HG02678 (cell line): Measurements from ENCODE around the gene TLK2.
"Not testable (repeated sequence)": the region's sequence is repeated elsewhere in the genome, so short reads cannot be mapped to it uniquely, and the experiment has no call there.

Experiments used
- ATAC-seq: cut with Tn5 transposase; IDR thresholded peaks from one replicate; pipeline ENCODE4 v1.9.1; 2021; ENCODE audit warnings: mild to moderate bottlenecking, moderate library complexity; ENCODE audit not compliant: unreplicated experiment

TLK2 gene

GRCh38 chr17:62482553-62482952 is 3.9 kb downstream of the TLK2 start:
- ATAC-seq: not testable (repeated sequence)

GRCh38 chr17:62490990-62491389 is 12.4 kb downstream of the TLK2 start:
- not testable (repeated sequence) for ATAC-seq

- not testable (repeated sequence) for ATAC-seq
These were observed 14.5 kb downstream of the TLK2 start for GRCh38 chr17:62493049-62493655.

- ATAC-seq: not testable (repeated sequence)
These were observed 15.4 kb downstream of the TLK2 start for GRCh38 chr17:62494073-62494472.

GRCh38 chr17:62496344-62496743 is 17.7 kb downstream of the TLK2 start:
- not testable (repeated sequence) for ATAC-seq

DNA sequence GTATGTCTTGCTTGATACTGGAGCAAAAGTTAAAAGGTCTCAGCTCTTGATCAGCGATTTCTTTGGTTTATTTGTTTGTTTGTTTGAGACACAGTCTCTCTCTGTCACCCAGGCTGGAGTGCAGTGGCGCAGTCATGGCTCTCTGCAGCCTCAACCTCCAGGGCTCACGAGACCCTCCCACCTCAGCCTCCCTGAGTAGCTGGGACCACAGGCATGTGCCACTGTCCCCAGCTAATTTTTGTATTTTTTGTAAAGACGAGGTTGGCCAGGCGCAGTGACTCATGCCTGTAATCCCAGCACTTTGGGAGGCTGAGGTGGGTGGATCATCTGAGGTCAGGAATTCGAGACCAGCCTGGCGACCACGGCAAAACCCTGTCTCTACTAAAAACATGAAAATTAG is 20.2 kb downstream of the TLK2 start:
- not testable (repeated sequence) for ATAC-seq

GRCh38 chr17:62500463-62500862 is 21.8 kb downstream of the TLK2 start:
- not testable (repeated sequence) for ATAC-seq

GRCh38 chr17:62504857-62505256 is 26.2 kb downstream of the TLK2 start:
- ATAC-seq: not testable (repeated sequence)

GRCh38 chr17:62507191-62507836 is 28.7 kb downstream of the TLK2 start:
- ATAC-seq: peak; percentile 61

DNA sequence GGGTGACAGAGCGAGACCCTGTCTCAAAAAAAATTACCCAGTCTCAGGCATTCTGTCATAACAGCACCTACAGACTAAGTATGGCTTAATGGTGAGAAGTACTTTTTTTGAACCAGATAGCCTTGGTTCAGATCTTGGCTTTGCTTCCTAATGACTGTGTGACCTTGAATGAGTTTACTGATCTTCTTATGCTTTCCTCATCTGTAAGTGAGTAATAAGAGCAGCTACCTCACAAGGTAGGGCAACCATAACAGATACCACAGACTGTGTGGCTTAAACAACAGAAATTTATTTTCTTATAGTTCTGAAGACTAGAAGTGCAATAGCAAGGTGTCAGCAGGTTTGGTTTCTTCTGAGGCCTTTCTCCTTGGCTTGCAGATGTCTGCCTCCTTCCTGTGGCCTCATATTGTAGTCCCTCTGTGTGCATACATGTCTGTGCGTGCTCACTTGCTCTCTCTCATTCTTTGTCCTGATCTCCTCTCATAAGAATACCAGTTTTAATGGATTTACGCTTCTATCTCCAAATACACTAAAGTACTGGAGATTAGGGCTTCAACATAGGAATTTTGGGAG is 31.7 kb downstream of the TLK2 start:
- ATAC-seq: not testable (repeated sequence)

GRCh38 chr17:62511014-62511413 is 32.4 kb downstream of the TLK2 start:
- ATAC-seq: not testable (repeated sequence)

DNA sequence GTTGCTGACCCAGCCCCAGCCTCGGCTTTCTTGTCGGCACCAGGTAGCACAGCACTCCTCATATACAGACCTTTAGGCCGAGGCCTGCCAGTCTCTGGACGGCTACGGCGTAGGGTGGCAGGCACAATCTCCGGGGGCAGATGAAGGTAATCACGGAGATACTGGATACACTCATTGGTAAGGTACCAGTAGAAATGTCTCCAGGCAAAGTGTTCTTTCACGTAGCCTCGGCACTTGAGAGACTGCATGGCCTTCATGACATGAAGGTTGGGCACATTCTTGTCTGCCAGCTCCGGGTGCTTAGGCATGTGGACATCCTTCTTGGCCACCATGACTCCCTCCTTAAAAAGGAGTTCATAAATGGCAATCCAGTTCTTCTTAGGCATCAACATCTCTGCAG is 37.8 kb downstream of the TLK2 start:
- not testable (repeated sequence) for ATAC-seq

DNA sequence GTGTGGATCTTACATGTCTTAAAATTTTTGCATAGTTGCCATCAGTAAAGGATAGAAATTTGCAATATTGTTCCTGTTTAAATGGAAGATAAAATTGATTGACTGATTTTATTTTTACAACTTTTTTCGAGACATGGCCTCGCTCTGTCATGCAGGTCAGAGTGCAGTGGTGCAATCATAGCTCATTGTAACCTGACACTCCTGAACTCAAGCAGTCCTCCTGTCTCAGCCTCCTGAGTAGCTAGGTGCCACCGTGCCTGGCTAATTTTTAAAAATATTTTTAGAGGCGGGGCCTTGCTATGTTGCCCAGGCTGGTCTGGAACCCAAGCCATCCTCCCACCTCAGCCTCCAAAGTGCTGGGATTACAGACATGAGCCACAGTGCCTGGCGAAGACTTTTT is 42.7 kb downstream of the TLK2 start:
- ATAC-seq: not testable (repeated sequence)

GRCh38 chr17:62524077-62524476 is 45.5 kb downstream of the TLK2 start:
- ATAC-seq: not testable (repeated sequence)

DNA sequence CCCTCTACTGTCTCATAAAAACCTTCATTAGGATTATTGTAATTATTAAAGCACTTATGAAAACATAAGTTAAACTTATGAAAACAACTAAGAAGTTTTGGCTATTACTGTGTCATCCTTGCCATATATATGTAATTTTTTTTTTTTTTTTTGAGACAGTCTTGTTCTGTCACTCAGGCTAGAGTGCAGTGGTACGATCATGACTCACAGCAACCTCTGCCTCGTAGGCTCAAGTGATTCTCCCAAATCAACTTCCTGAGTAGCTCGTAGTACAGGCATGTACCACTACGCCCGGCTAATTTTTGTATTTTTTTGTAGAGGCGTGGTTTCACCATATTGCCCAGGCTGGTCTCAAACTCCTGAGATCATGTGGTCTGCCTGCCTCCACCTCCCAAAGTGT is 46.7 kb downstream of the TLK2 start:
- not testable (repeated sequence) for ATAC-seq

DNA sequence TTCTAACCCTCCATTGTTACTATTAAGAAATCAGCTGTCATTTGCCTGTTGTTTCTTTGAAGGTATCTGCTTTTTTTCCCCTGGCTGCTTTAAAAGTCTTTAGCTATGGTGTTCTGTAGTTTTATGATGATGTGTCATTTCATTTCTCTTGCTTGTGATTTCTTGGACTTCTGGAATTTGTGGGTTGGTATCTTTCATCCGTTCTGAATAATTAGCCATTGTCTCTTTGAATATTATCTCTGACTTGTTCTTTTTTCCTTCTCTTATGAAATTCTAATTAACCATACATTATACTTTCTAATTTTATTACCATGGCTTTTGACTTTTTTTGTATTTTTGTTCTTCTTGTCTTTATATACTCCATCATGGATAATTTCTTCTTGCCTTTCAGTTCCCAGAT is 52.3 kb downstream of the TLK2 start:
- ATAC-seq: not testable (repeated sequence)

GRCh38 chr17:62536557-62536956 is 57.9 kb downstream of the TLK2 start:
- ATAC-seq: not testable (repeated sequence)

GRCh38 chr17:62541073-62541472 is 62.4 kb downstream of the TLK2 start:
- not testable (repeated sequence) for ATAC-seq

- not testable (repeated sequence) for ATAC-seq
These were observed 64.7 kb downstream of the TLK2 start for GRCh38 chr17:62543278-62543775.

DNA sequence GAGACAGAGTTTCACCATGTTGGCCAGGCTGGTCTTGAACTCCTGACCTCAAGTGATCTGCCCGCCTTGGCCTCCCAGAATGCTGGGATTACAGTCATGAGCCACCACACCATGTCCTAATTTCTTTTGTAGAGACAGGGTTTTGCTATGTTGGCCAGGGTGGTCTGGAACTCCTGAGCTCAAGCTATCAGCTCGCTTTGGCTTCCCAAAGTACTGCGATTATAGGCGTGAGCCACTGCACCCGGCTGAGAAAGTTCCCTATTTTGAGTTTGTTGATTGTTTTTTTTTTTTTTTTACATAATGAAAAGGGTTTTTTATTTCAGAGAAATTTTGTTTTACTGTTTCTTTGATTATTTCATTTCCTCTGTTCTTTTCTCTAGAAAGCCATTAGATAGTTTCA is 67.4 kb downstream of the TLK2 start:
- not testable (repeated sequence) for ATAC-seq

DNA sequence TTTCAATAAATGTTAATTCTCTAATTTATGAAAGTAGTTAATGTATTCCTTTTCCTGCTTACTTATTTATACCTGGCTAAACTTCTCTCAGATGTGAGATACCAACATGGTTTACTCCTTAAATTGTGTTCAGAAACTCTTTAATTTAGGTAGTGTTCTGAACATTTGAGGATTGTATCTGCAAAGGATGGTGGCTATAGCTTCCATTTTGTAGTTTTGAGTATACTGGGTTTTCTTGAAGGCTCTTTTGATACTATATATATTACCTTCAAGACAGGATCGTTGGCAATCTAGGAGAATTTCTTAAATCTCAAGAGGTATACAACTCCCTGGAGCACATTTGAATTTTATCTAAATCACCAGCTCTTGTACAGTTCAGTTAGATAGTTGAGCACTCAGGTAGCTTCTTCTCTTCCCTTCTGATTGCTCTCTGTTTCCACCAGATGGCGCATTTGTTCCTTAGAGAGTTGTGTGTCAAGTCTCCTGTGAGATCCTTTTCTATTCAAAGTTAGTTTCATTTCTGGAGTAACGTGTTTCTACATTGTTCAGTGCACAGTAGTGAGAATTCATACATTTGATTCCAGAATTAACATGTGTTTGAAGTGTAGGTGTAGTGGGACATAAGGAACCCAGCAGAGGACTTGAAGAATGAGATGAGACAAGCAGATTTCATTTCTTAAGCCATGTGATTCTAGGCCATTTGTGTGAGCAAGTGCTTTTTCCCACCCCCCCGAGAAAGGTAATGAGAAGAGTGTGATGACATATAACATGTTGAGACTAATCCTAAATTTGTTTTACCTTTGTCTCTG is 74.4 kb downstream of the TLK2 start:
- ATAC-seq: peak; percentile 82
